ENCODE data around the gene APOO. TPM values are rescaled to one million over a fixed set of nuclear protein-coding genes. Genes with fewer than 3 reads are reported as not detected.

Gene APOO
- total and polyA plus RNA-seq, 2 of the 4 experiments (the other 2 are of a cell fraction) = 9.0 to 14.2 TPM

- Histone ChIP-seq H3K27ac (ENCODE audit: insufficient read depth, low read length) (no peak overlapping the region), H3K36me3 (ENCODE audit: control insufficient read depth, insufficient read depth, low read length) (no peaks in the 10 kb centered on the region), H3K79me1 (ENCODE audit: low read depth in 1 of 2, low read length in 2 of 2) (no peaks in the 10 kb centered on the region), H3K14ac (replicated peaks; ENCODE audit: low read depth, low read length) (no peak overlapping the region), H2BK20ac (ENCODE audit: low read depth, low read length) (no peak overlapping the region), H3K9me3 (ENCODE audit: control insufficient read depth, insufficient read depth, low read length) (no peaks in the 10 kb centered on the region), H3K9me1 (ENCODE audit: insufficient read depth, low read length) (no peaks in the 10 kb centered on the region), H3K4me1 (ENCODE audit: control insufficient read depth, insufficient read depth, low read length) (no peaks in the 10 kb centered on the region), H3K23ac (ENCODE audit: low read depth, low read length) (no peak overlapping the region), H3K4ac (ENCODE audit: low read depth, low read length) (no peak overlapping the region), H4K5ac (ENCODE audit: low read depth, low read length) (no peak overlapping the region), H3K27me3 (ENCODE audit: control insufficient read depth, insufficient read depth, low read length) (no peaks in the 10 kb centered on the region; the same call in 1 of the 2 replicates), H3K4me3 (ENCODE audit: insufficient read depth, low read depth, low read length) (no peak overlapping the region), H2BK120ac (ENCODE audit: low read depth, low read length) (no peak overlapping the region), H4K20me1 (ENCODE audit: insufficient read depth, low read length) (no peaks in the 10 kb centered on the region), H2BK5ac (ENCODE audit: low read depth, low read length, poor library complexity, severe bottlenecking) (no peak overlapping the region), H2AFZ (replicated peaks; ENCODE audit: low read length, poor library complexity) (no peak overlapping the region), H4K91ac (ENCODE audit: insufficient read depth, low read depth, low read length) (no peak overlapping the region), H2AK9ac (replicated peaks; ENCODE audit: low read depth, low read length, poor library complexity) (no peak overlapping the region), H3K9ac (ENCODE audit: low read depth, low read length) (no peak overlapping the region), H4K8ac (ENCODE audit: low read depth in 2 of 2, low read length in 2 of 2) (no peak overlapping the region), H2BK15ac (ENCODE audit: low read depth, low read length) (no peak overlapping the region), H3K56ac (ENCODE audit: extremely low read depth, insufficient read depth, low read length) (no peak overlapping the region), H3K18ac (ENCODE audit: low read depth, low read length) (no peak overlapping the region), H2AK5ac (ENCODE audit: low read depth, low read length) (no peak overlapping the region), H3K4me2 (ENCODE audit: low read depth, low read length) (no peak overlapping the region)
- WGBS, 2 experiments (ENCODE audit: extremely low coverage in 2 of 2, insufficient read length in 1 of 2) = no CpG with 5 or more reads among the region's 6 CpGs
- dilution Hi-C loops (cut with HindIII; ENCODE audit: low sequenced_read_pairs, unreplicated experiment) = no loop called here
- in situ Hi-C loops (cut with MboI; ENCODE audit: low sequenced_read_pairs) = no loop called here
- CTCF ChIA-PET = no interaction called here
- intact Hi-C loops (cut with micrococcal nuclease) = no loop called here
- TF ChIP-seq CHD1 (IDR thresholded peaks at IDR 0.05; ENCODE audit: low read depth, low read length) (no peak), CEBPB (IDR thresholded peaks at IDR 0.05; ENCODE audit: low read depth, low read length) (no peak)
- no TSS peak for BruUV-seq (replicated peaks)
- POLR2A ChIA-PET (ENCODE audit: unreplicated experiment) = no interaction called here
- DNase-seq (no peak), ATAC-seq (ENCODE audit: low read depth) (no peak)
These were observed 87.4 kb downstream of the APOO start for GRCh38 chrX:23820235-23820782.
